Lung (tissue), 12 donors: ENCODE data around the gene ASZ1. TPM values are rescaled to one million over a fixed set of nuclear protein-coding genes. Genes with fewer than 3 reads are reported as not detected.

Source experiments
- ATAC-seq: fragments of 200-7000 bp; cut with Tn5 transposase; one replicate; pipeline ENCODE4 v1.9.1; 2020; ENCODE audit warnings: moderate number of reproducible peaks; ENCODE audit not compliant: insufficient read depth, low FRiP score
- DNase-seq, 3 donors: peaks; one replicate each; pipeline ENCODE4 v3.0.0-alpha.2; 2013 to 2017
- H3K27ac ChIP-seq, 2 donors: one replicate each; pipeline ENCODE4 v1.5.1; 2013; ENCODE audit warnings: mild to moderate bottlenecking in 2 of 2, moderate library complexity in 2 of 2, control low read depth in 1 of 2, inconsistent platforms in 1 of 2, low read depth in 1 of 2, low read length in 1 of 2
- H3K27me3 ChIP-seq, 3 donors: one replicate each; pipeline ENCODE4 v1.5.1; 2013; ENCODE audit warnings: low read length in 2 of 3; ENCODE audit not compliant: control insufficient read depth in 3 of 3, insufficient read depth in 3 of 3
- H3K36me3 ChIP-seq, 4 donors: one replicate each; pipeline ENCODE4 v1.5.1; 2013; ENCODE audit warnings: low read length in 4 of 4, mild to moderate bottlenecking in 1 of 4, moderate library complexity in 1 of 4; ENCODE audit not compliant: control insufficient read depth in 4 of 4, insufficient read depth in 4 of 4
- H3K4me1 ChIP-seq, 5 donors: one replicate each; pipeline ENCODE4 v1.5.1; 2013; ENCODE audit warnings: low read length in 5 of 5, mild to moderate bottlenecking in 2 of 5, moderate library complexity in 1 of 5; ENCODE audit not compliant: control insufficient read depth in 5 of 5, insufficient read depth in 5 of 5
- H3K4me3 ChIP-seq: one replicate; pipeline ENCODE4 v1.5.1; 2013; ENCODE audit warnings: mild to moderate bottlenecking, control low read depth, moderate library complexity
- H3K9ac ChIP-seq, 2 donors: one replicate each; pipeline ENCODE4 v1.5.1; 2013; ENCODE audit warnings: low read length in 2 of 2, control low read depth in 1 of 2; ENCODE audit not compliant: insufficient read depth in 1 of 2
- H3K9me3 ChIP-seq, 4 donors: one replicate each; pipeline ENCODE4 v1.5.1; 2013; ENCODE audit warnings: low read length in 3 of 4, mild to moderate bottlenecking in 1 of 4, moderate library complexity in 1 of 4; ENCODE audit not compliant: control insufficient read depth in 4 of 4, insufficient read depth in 3 of 4
- CTCF ChIP-seq: IDR thresholded peaks from 2 replicates; pipeline ENCODE4 v1.5.1; 2012; ENCODE audit warnings: mild to moderate bottlenecking; ENCODE audit errors: control extremely low read depth, extremely low read depth
- WGBS, 2 donors: extraction: QIAGEN DNeasy Blood & Tissue Kit; methylation state at CpG; one replicate each; pipeline ENCODE4 v1.1.7; 2013; 5-methylcytosine and 5-hydroxymethylcytosine counted together
- polyA plus RNA-seq, 2 donors: library from polyadenylated mRNA; stranded (reverse); fragments of 200-250 nt; gene quantifications; one replicate each; pipeline ENCODE4 v1.2.1, GENCODE V29; 2013
- total RNA-seq, 2 donors: library from RNA; depleted of rRNA in 1 of 2; stranded (reverse); fragments of >200 nt in 1 of 2; gene quantifications; one replicate each; pipeline ENCODE4 v1.2.1, GENCODE V29; 2014 to 2021
- donor health status: control.
- donor health status: control.
- donor health status: Bipolar disorder and iron deficiency.
- donor health status: healthy.
- donor health status: DM: yes; HTN: yes; CAD: no.

The ASZ1 gene
- total and polyA plus RNA-seq, 4 donors = 0.05 to 0.40 (median 0.11) TPM

- Histone ChIP-seq H3K9ac (no peak overlapping the region), H3K27ac (no peak overlapping the region), H3K27me3 (no peaks in the 10 kb centered on the region), H3K4me3 (no peak overlapping the region), H3K36me3 (no peaks in the 10 kb centered on the region), H3K4me1 (no peaks in the 10 kb centered on the region), H3K9me3 (no peaks in the 10 kb centered on the region)
- no peak for TF ChIP-seq CTCF
- ATAC-seq (no peak), DNase-seq (no peak)
- WGBS, 2 donors = 86 to 87% methylated on average over 1 of the region's 1 CpG
Observed at GRCh38 chr7:117338020-117338419, 89.3 kb downstream of the ASZ1 start.

GRCh38 chr7:117333168-117333567, 94.1 kb downstream of the ASZ1 start:
- H3K9ac ChIP-seq = no peak overlapping the region
- no peak overlapping the region for H3K27ac ChIP-seq
- no peak for DNase-seq
- no peaks in the 10 kb centered on the region for H3K36me3 ChIP-seq
- H3K27me3 ChIP-seq = no peaks in the 10 kb centered on the region
- peaks cover 0 to 11% (median 0%) of the 10 kb centered on the region in 4 donors for H3K9me3 ChIP-seq
- H3K4me3 ChIP-seq = no peak overlapping the region
- ATAC-seq = no peak
- H3K4me1 ChIP-seq = no peaks in the 10 kb centered on the region
- TF ChIP-seq CTCF = no peak

- no peaks in the 10 kb centered on the region for H3K4me1 ChIP-seq
- no peak overlapping the region for H3K27ac ChIP-seq
- no peak overlapping the region for H3K4me3 ChIP-seq
- no peaks in the 10 kb centered on the region for H3K36me3 ChIP-seq
- H3K9me3 ChIP-seq = peaks cover 0 to 16% (median 0%) of the 10 kb centered on the region in 4 donors
- TF ChIP-seq CTCF = no peak
- DNase-seq (no peak), ATAC-seq (no peak)
- H3K9ac ChIP-seq = no peak overlapping the region
- no peaks in the 10 kb centered on the region for H3K27me3 ChIP-seq
Observed at GRCh38 chr7:117332031-117332430, 95.3 kb downstream of the ASZ1 start.

GRCh38 chr7:117325836-117326235, 101.5 kb downstream of the ASZ1 start:
- Histone ChIP-seq H3K9me3 (peaks cover 0 to 12% (median 0%) of the 10 kb centered on the region in 4 donors), H3K4me1 (peaks cover 0 to 12% (median 5%) of the 10 kb centered on the region in 5 donors), H3K27ac (no peak overlapping the region), H3K27me3 (peaks cover 0 to 33% (median 5%) of the 10 kb centered on the region in 3 donors), H3K36me3 (peaks cover 0 to 5% (median 0%) of the 10 kb centered on the region in 4 donors), H3K4me3 (no peak overlapping the region), H3K9ac (no peak overlapping the region)
- no peak for TF ChIP-seq CTCF
- DNase-seq (no peak), ATAC-seq (no peak)
- WGBS, 2 donors = 89 to 91% methylated on average over 1 of the region's 1 CpG
